ENCODE data around the gene SLC2A5.
A peak's percentile ranks its signal among the peaks of the same experiment; 100 is the strongest.
"Not testable (repeated sequence)": the region's sequence is repeated elsewhere in the genome, so short reads cannot be mapped to it uniquely, and the experiment has no call there.

SLC2A5 gene

GRCh38 chr1:9069326-9070100 lies at the start of gene SLC2A5:
SLC2A5 (minus strand) TSS chr1:9069635; CDS start chr1:9069536, 99 bp downstream.
- no peak for DNase-seq

- DNase-seq = no peak
These were observed 48.8 kb upstream of the SLC2A5 start for GRCh38 chr1:9118186-9118585.

- peak; percentile 24 for DNase-seq
These were observed 46.1 kb upstream of the SLC2A5 start for GRCh38 chr1:9115351-9116205.

- DNase-seq = no peak
These were observed 43.8 kb upstream of the SLC2A5 start for GRCh38 chr1:9112961-9113880.

GRCh38 chr1:9111957-9112356 lies 42.5 kb upstream of the SLC2A5 start:
- no peak for DNase-seq

- no peak for DNase-seq
These were observed 41.9 kb upstream of the SLC2A5 start for GRCh38 chr1:9111357-9111691.

GRCh38 chr1:9110669-9111356 lies 41.4 kb upstream of the SLC2A5 start:
- DNase-seq = peak; percentile 68

GRCh38 chr1:9108056-9108665 lies 38.7 kb upstream of the SLC2A5 start:
- DNase-seq = no peak

- DNase-seq = no peak
These were observed 37.7 kb upstream of the SLC2A5 start for GRCh38 chr1:9107136-9107535.

GRCh38 chr1:9106286-9106685 lies 36.9 kb upstream of the SLC2A5 start:
- no peak for DNase-seq

GRCh38 chr1:9105336-9105867 lies 36.0 kb upstream of the SLC2A5 start:
- DNase-seq = no peak

GRCh38 chr1:9101510-9102146 lies 32.2 kb upstream of the SLC2A5 start:
- DNase-seq = peak; percentile 68

- peak; percentile 41 for DNase-seq
These were observed 31.1 kb upstream of the SLC2A5 start for GRCh38 chr1:9100471-9101043.

GRCh38 chr1:9099555-9099954 lies 30.1 kb upstream of the SLC2A5 start:
- no peak for DNase-seq

- DNase-seq = no peak
These were observed 28.7 kb upstream of the SLC2A5 start for GRCh38 chr1:9097947-9098705.

- no peak for DNase-seq
These were observed 26.4 kb upstream of the SLC2A5 start for GRCh38 chr1:9095818-9096217.

GRCh38 chr1:9093996-9094595 lies 24.7 kb upstream of the SLC2A5 start:
- not testable (repeated sequence) for DNase-seq

- no peak for DNase-seq
These were observed 24.1 kb upstream of the SLC2A5 start for GRCh38 chr1:9093581-9093980.

- no peak for DNase-seq
These were observed 23.7 kb upstream of the SLC2A5 start for GRCh38 chr1:9093091-9093490.

GRCh38 chr1:9088807-9089206 lies 19.4 kb upstream of the SLC2A5 start:
- DNase-seq = no peak

Measured in HCEC 1CT (cell line).